Breast epithelium (tissue), 3 donors: ENCODE measurements around the gene MYO19.

Experiments
- CTCF ChIP-seq, 3 donors: fragments of 450-650 bp; IDR thresholded peaks; one replicate each; pipeline ENCODE4 v1.5.1; 2016 to 2017; ENCODE audit warnings: antibody characterized with exemption in 3 of 3, mild to moderate bottlenecking in 3 of 3, moderate library complexity in 3 of 3
- POLR2A ChIP-seq: fragments of 450-650 bp; IDR thresholded peaks from one replicate; pipeline ENCODE4 v1.6.1; 2016; ENCODE audit warnings: antibody characterized with exemption, mild to moderate bottlenecking, moderate library complexity
- POLR2AphosphoS5 ChIP-seq, 3 donors: sonication (generic); formaldehyde crosslinking; IDR thresholded peaks; one replicate each; pipeline ENCODE4 v1.6.1; 2017; ENCODE audit warnings: antibody characterized with exemption in 3 of 3

GRCh38 chr17:36495076-36495578 lies 39.5 kb downstream of the MYO19 start:
- no peak for TF ChIP-seq POLR2A
- no peak for TF ChIP-seq CTCF (IDR thresholded peaks at IDR 0.05)
- TF ChIP-seq POLR2AphosphoS5 (IDR thresholded peaks at IDR 0.05) = no peak
